AG04449 (cell line): Measurements from ENCODE around the gene SH2B2.

Experiments used
- CTCF ChIA-PET: fragments of 350-600 bp; formaldehyde crosslinking; extraction: SDS; loops from one replicate; lab custom pipeline; 2021; ENCODE audit warnings: antibody characterized with exemption; lab: Yijun Ruan, JAX
- POLR2A ChIA-PET: fragments of 400-600, 350-600 bp; formaldehyde crosslinking; extraction: SDS; loops from one replicate; lab custom pipeline; 2020; ENCODE audit warnings: antibody characterized with exemption, inconsistent platforms; lab: Yijun Ruan, JAX
- DNase-seq: peaks from one replicate; pipeline ENCODE4 v3.0.0-alpha.2; 2010; ENCODE audit warnings: low read depth, low spot score
- H3K4me3 ChIP-seq: 2 replicates; pipeline ENCODE4 v1.5.1; 2011; ENCODE audit warnings: low read depth, mild to moderate bottlenecking, control low read depth, low read length
- TF ChIP-seq, protein P1 (sequence below): IDR thresholded peaks from one replicate; pipeline ENCODE4 v1.5.1; 2011; ENCODE audit warnings: mild to moderate bottlenecking, moderate library complexity, low read length, control low read depth, inconsistent platforms; ENCODE audit not compliant: insufficient read depth; ENCODE audit errors: missing control alignments

The SH2B2 gene

DNA sequence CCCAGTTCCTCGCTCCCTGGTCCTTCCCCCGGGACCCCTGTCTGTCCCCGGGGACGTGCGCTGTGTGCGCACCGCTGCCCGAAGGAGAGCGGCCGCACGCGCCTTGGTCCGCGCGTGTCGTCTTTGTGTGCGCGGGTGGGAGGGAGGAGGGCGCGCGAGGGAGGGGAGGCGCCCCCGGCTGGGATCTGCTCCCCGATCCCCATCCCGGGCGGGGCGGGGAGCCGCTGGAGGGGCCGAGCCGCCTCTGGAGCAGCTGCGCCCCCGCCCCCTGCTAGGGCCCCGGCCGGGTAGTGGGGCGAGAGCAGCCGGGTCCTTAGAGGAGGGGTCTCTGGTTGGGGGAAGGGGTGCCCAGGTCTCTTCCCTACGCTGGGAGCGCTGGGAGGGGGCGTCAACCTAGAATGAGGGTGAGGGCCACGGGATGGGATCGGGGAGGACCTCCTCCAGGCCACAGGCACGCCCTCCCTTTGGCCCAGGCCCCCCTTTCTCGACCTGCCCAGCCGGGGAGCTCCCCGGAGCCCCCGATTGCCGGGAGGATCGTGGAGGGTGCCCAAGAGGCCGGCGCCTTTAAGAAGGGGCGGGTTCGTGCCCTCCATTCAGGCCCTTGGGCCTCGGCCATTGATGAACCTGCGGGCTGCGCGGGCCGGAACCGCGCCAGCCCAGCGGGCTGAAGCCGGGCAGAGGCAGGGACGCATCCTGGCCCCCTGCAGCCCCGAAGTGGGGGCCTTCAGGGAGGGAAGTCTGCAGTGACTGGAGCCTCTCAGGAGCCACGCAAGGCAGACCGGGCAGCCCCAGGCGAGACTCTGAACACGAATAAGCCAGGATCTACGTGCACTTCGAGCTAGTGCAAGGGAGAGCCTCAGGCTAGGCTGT lies 678 bp downstream of the SH2B2 start:
- CTCF ChIA-PET: interaction anchor here (0.9 to 2.5 kb wide), 6 partner anchors 12 to 117 kb away, joined by 3 to 7 read pairs (median 3); no protein-coding TSS in a partner anchor
- peak overlapping the region; percentile 69 for H3K4me3 ChIP-seq
- DNase-seq: no peak
- POLR2A ChIA-PET: interaction anchor here (1.1 kb wide), 1 partner anchor 105 kb away, joined by 3 read pairs; no protein-coding TSS in a partner anchor
- TF ChIP-seq, protein P1, sequence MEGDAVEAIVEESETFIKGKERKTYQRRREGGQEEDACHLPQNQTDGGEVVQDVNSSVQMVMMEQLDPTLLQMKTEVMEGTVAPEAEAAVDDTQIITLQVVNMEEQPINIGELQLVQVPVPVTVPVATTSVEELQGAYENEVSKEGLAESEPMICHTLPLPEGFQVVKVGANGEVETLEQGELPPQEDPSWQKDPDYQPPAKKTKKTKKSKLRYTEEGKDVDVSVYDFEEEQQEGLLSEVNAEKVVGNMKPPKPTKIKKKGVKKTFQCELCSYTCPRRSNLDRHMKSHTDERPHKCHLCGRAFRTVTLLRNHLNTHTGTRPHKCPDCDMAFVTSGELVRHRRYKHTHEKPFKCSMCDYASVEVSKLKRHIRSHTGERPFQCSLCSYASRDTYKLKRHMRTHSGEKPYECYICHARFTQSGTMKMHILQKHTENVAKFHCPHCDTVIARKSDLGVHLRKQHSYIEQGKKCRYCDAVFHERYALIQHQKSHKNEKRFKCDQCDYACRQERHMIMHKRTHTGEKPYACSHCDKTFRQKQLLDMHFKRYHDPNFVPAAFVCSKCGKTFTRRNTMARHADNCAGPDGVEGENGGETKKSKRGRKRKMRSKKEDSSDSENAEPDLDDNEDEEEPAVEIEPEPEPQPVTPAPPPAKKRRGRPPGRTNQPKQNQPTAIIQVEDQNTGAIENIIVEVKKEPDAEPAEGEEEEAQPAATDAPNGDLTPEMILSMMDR: no peak

DNA sequence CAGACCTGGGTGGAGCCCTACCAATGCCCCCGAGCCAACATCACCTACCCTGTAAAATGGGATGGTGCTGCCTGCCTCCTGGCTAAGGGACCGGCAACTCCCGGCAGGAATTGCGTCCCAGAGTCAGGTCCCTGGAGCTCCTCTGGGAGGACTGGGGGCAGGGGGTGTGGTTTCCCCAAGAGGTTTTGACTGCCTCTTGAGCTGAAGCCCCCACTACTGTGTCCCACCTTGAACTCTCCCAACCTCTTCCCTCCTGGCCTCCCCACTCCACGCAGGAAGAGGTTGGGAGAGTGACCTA lies 1.3 kb downstream of the SH2B2 start:
- TF ChIP-seq, protein P1: no peak
- peak overlapping the region; percentile 69 for H3K4me3 ChIP-seq
- CTCF ChIA-PET: interaction anchor here (0.9 to 2.5 kb wide), 6 partner anchors 9 to 110 kb away, joined by 3 to 7 read pairs (median 3); no protein-coding TSS in a partner anchor
- POLR2A ChIA-PET: interaction anchor here (1.1 kb wide), 1 partner anchor 104 kb away, joined by 3 read pairs; no protein-coding TSS in a partner anchor
- DNase-seq: no peak

DNA sequence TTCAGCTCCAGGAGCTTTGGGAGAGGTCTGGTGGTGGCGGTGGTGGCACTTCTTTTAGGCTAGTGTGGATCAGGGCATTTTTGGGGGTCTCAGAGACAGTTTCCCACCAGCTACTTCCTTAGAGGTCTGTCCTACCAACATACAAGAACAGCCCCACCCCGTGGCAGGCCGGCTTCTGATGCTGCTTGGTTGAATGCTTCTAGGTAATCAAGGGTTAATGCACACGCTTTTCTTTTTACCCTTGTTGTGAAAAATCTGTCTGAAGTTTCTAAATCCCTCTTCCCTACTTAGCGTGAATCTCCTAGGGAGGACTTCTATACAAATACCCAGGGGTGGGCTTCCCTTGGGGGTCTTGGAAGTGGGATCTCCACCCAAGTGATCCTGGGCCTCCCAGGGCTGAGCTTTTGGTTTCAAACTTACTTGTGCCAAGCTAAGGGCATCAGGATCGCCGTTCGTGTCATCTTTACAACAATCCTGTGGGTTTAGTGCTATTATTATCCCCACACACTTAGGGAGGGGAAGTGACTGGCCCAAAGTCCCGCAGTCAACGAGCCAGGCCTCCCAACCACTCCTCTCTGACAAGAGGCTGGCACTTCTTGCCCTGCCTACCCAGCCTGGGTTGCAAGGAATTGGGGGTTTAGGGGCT lies 1.7 kb downstream of the SH2B2 start:
- POLR2A ChIA-PET: interaction anchor here (1.1 kb wide), 1 partner anchor 104 kb away, joined by 3 read pairs; no protein-coding TSS in a partner anchor
- TF ChIP-seq, protein P1: no peak
- H3K4me3 ChIP-seq: peak overlapping the region; percentile 69
- DNase-seq: no peak
- CTCF ChIA-PET: interaction anchor here (0.9 to 2.5 kb wide), 6 partner anchors 10 to 109 kb away, joined by 3 to 7 read pairs (median 3); no protein-coding TSS in a partner anchor

DNA sequence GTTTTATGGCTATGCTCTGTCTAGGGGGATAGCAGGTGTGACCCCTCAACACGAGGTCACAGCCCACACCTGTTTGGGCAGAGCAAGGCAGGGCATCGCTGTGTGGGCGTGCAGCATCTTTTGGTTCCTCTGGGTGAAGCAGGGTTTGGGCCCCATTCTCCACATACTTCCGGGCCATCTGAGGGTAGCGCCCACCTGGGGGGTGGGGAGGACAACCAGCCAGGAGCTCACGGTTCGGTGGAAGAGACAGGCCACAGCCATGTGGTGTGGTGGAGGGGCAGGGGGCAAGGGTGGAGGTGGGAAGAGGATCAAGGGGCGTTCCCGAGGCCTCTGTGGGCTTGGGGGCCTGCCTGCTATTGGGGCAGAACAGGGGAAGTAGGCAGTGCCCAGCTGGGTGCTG lies 2.4 kb downstream of the SH2B2 start:
- ChIA-PET POLR2A (no interaction called here), CTCF (interaction anchor here (0.8 to 2.5 kb wide), 4 partner anchors 10 to 98 kb away, joined by 3 to 7 read pairs (median 3); no protein-coding TSS in a partner anchor)
- TF ChIP-seq, protein P1: no peak
- H3K4me3 ChIP-seq: no peak overlapping the region
- DNase-seq: no peak

DNA sequence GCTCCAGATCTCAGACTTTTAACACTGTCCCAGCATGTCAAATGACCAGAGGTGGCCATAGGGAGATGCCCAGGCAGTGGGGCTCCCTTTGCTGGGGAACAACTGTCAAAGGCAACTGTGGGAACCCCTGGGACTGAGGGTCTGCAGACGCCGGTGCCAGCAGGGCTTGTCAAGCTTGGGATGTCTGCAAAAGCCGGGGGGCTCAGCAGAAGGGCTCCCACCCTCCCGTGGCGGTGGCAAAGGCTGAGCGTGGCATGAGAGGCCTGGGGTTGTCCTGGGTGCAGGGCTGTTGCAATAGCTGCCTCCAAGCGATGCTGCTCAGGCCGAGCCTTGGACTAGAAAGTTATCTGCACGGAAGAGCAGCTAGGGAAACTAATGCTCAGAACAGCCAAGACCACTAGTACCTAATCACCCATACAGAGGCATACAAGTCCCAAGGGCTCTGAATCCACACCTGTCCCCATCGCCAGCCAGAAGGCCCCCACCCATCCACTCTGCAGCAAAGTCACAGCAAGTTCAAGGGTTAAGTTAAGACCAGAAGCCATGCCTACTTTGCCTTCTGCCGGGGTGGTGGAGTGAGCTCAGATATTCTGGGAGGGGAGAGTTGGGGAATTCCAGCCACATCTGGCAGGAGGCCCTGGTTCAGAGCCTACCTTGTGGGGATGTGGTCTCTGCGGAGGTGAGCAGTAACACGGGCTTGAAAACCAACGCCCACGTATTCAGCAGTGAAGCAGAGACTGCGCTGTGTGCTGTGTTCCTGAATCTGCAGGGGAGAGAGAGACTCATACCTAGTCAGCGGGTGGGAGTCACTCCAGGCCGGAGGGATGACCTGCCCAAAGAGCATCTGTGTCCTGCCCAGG lies 4.6 kb downstream of the SH2B2 start:
- POLR2A ChIA-PET: no interaction called here
- CTCF ChIA-PET: no interaction called here
- H3K4me3 ChIP-seq: no peak overlapping the region
- no peak for DNase-seq
- TF ChIP-seq, protein P1: no peak
